Neuronal stem cell (in vitro differentiated cells): ENCODE measurements around the gene HFE.

ENCODE experiments used
- DNase-seq: peaks from one replicate; pipeline ENCODE4 v3.0.0-alpha.2; 2013; ENCODE audit warnings: low spot score
- H2AFZ ChIP-seq: one replicate; pipeline ENCODE4 v1.6.1; 2013; ENCODE audit warnings: mild to moderate bottlenecking, low read length, inconsistent platforms
- H2AK5ac ChIP-seq: 2 replicates; pipeline ENCODE4 v1.6.1; 2013; ENCODE audit warnings: low read depth, mild to moderate bottlenecking, inconsistent platforms, low read length, moderate library complexity, mixed read lengths
- H2BK120ac ChIP-seq: 2 replicates; pipeline ENCODE4 v1.6.1; 2013; ENCODE audit warnings: low read depth, mild to moderate bottlenecking, inconsistent platforms, low read length, moderate library complexity, mixed read lengths
- H2BK12ac ChIP-seq: one replicate; pipeline ENCODE4 v1.6.1; 2013; ENCODE audit warnings: low read length, inconsistent platforms
- H2BK15ac ChIP-seq: 2 replicates; pipeline ENCODE4 v1.6.1; 2013; ENCODE audit warnings: mild to moderate bottlenecking, low read length, inconsistent platforms, mixed read lengths
- H2BK5ac ChIP-seq: one replicate; pipeline ENCODE4 v1.6.1; 2013; ENCODE audit warnings: inconsistent platforms, mild to moderate bottlenecking, low read length, moderate library complexity
- H3K14ac ChIP-seq: one replicate; pipeline ENCODE4 v1.6.1; 2013; ENCODE audit warnings: low read length, inconsistent platforms
- H3K18ac ChIP-seq: 2 replicates; pipeline ENCODE4 v1.6.1; 2013; ENCODE audit warnings: low read length, inconsistent platforms
- H3K23ac ChIP-seq: 2 replicates; pipeline ENCODE4 v1.6.1; 2013; ENCODE audit warnings: low read depth, mild to moderate bottlenecking, mixed read lengths, low read length, inconsistent platforms; ENCODE audit not compliant: poor library complexity
- H3K27ac ChIP-seq: replicated peaks from 3 replicates; pipeline ENCODE4 v1.5.1; 2013; ENCODE audit warnings: low read length, inconsistent platforms
- H3K27me3 ChIP-seq, 3 experiments: 2 replicates each; pipeline ENCODE4 v1.6.1; 2013; ENCODE audit warnings: low read length in 3 of 3, mild to moderate bottlenecking in 2 of 3, inconsistent platforms in 1 of 3, low read depth in 1 of 3, mixed read lengths in 1 of 3, moderate library complexity in 1 of 3; ENCODE audit not compliant: control insufficient read depth in 3 of 3, insufficient read depth in 3 of 3
- H3K36me3 ChIP-seq, 2 donors: replicated peaks in 1 of 2; 2 replicates each; pipeline ENCODE4 v1.6.1; 2013; ENCODE audit warnings: low read length in 2 of 2; ENCODE audit not compliant: control insufficient read depth in 2 of 2, insufficient read depth in 2 of 2
- H3K4ac ChIP-seq: 2 replicates; pipeline ENCODE4 v1.6.1; 2013; ENCODE audit warnings: inconsistent platforms, mild to moderate bottlenecking, low read length, moderate library complexity
- H3K4me1 ChIP-seq, 2 donors: 1 replicate in 1 of 2; 2 replicates in 1 of 2; pipeline ENCODE4 v1.6.1; 2013; ENCODE audit warnings: low read length in 2 of 2, low read depth in 1 of 2; ENCODE audit not compliant: control insufficient read depth in 2 of 2, insufficient read depth in 1 of 2
- H3K4me2 ChIP-seq: one replicate; pipeline ENCODE4 v1.6.1; 2013; ENCODE audit warnings: mild to moderate bottlenecking, low read length, inconsistent platforms; ENCODE audit not compliant: insufficient read depth, poor library complexity, severe bottlenecking
- H3K4me3 ChIP-seq, 2 donors: 2 replicates each; pipeline ENCODE4 v1.5.1; 2013; ENCODE audit warnings: low read length in 2 of 2, mild to moderate bottlenecking in 2 of 2, inconsistent platforms in 1 of 2, moderate library complexity in 1 of 2
- H3K79me1 ChIP-seq: one replicate; pipeline ENCODE4 v1.6.1; 2013; ENCODE audit warnings: low read depth, mild to moderate bottlenecking, inconsistent platforms, low read length, moderate library complexity
- H3K9ac ChIP-seq: one replicate; pipeline ENCODE4 v1.6.1; 2013; ENCODE audit warnings: mild to moderate bottlenecking, low read depth, low read length, inconsistent platforms; ENCODE audit not compliant: poor library complexity
- H3K9me3 ChIP-seq, 2 donors: replicated peaks in 1 of 2; 2 replicates each; pipeline versions ENCODE3 to v1.6.1; 2013; ENCODE audit warnings: low read length in 2 of 2, mild to moderate bottlenecking in 2 of 2, inconsistent platforms in 1 of 2, low read depth in 1 of 2, mixed read lengths in 1 of 2, moderate library complexity in 1 of 2; ENCODE audit not compliant: control insufficient read depth in 2 of 2, insufficient read depth in 1 of 2
- H4K8ac ChIP-seq: one replicate; pipeline ENCODE4 v1.6.1; 2013; ENCODE audit warnings: low read depth, mild to moderate bottlenecking, inconsistent platforms, low read length, moderate library complexity
- H4K91ac ChIP-seq: one replicate; pipeline ENCODE4 v1.6.1; 2013; ENCODE audit warnings: low read length, low read depth, mild to moderate bottlenecking, inconsistent platforms; ENCODE audit not compliant: poor library complexity
- WGBS, 2 donors: extraction: QIAGEN DNeasy Blood & Tissue Kit; methylation state at CpG; one replicate each; pipeline ENCODE4 v1.1.7; 2013; ENCODE audit warnings: missing lambda C conversion rate in 2 of 2, mixed read lengths in 1 of 2; ENCODE audit not compliant: insufficient read length in 2 of 2, insufficient replicate concordance in 1 of 2; ENCODE audit errors: extremely low coverage in 2 of 2; 5-methylcytosine and 5-hydroxymethylcytosine counted together

The HFE gene

GRCh38 chr6:26109772-26110171 is 22.5 kb downstream of the HFE start:
- Histone ChIP-seq H2AK5ac (no peak overlapping the region), H2BK12ac (no peak overlapping the region), H3K4me1 (no peaks in the 10 kb centered on the region), H3K27ac (no peak overlapping the region), H3K79me1 (no peaks in the 10 kb centered on the region), H3K4me2 (no peak overlapping the region), H3K36me3 (no peaks in the 10 kb centered on the region), H2BK120ac (no peak overlapping the region), H3K4me3 (no peak overlapping the region), H3K14ac (no peak overlapping the region), H4K91ac (no peak overlapping the region), H3K9me3 (peaks cover 5 to 14% of the 10 kb centered on the region in 2 donors), H3K9ac (no peak overlapping the region), H3K18ac (no peak overlapping the region), H3K4ac (no peak overlapping the region), H3K27me3 (no peaks in the 10 kb centered on the region), H2BK15ac (no peak overlapping the region), H2AFZ (no peak overlapping the region), H4K8ac (no peak overlapping the region), H2BK5ac (no peak overlapping the region), H3K23ac (no peak overlapping the region)
- no CpG with 5 or more reads among the region's 6 CpGs for WGBS, 2 donors
- no peak for DNase-seq

GRCh38 chr6:26113570-26113969 is 26.3 kb downstream of the HFE start:
- H3K79me1 ChIP-seq, result no peaks in the 10 kb centered on the region
- H3K18ac ChIP-seq, result no peak overlapping the region
- no peaks in the 10 kb centered on the region for H3K9me3 ChIP-seq
- H3K36me3 ChIP-seq, result no peaks in the 10 kb centered on the region
- no peak overlapping the region for H3K23ac ChIP-seq
- no peak overlapping the region for H3K27ac ChIP-seq
- H3K4me2 ChIP-seq, result no peak overlapping the region
- DNase-seq, result no peak
- no peaks in the 10 kb centered on the region for H3K27me3 ChIP-seq
- no peak overlapping the region for H2AFZ ChIP-seq
- no peaks in the 10 kb centered on the region for H3K4me1 ChIP-seq
- no peak overlapping the region for H2BK5ac ChIP-seq
- no peak overlapping the region for H3K4me3 ChIP-seq
- no peak overlapping the region for H3K14ac ChIP-seq
- no peak overlapping the region for H2BK15ac ChIP-seq
- H2AK5ac ChIP-seq, result no peak overlapping the region
- H3K4ac ChIP-seq, result no peak overlapping the region
- no peak overlapping the region for H3K9ac ChIP-seq
- no peak overlapping the region for H2BK120ac ChIP-seq
- no peak overlapping the region for H4K91ac ChIP-seq
- no peak overlapping the region for H2BK12ac ChIP-seq
- no peak overlapping the region for H4K8ac ChIP-seq

GRCh38 chr6:26115226-26115625 is 28.0 kb downstream of the HFE start:
- no peak overlapping the region for H4K8ac ChIP-seq
- no peak overlapping the region for H2BK5ac ChIP-seq
- no peak overlapping the region for H2BK15ac ChIP-seq
- H3K27ac ChIP-seq, result no peak overlapping the region
- no peak overlapping the region for H2AFZ ChIP-seq
- no peaks in the 10 kb centered on the region for H3K36me3 ChIP-seq
- H3K4me2 ChIP-seq, result no peak overlapping the region
- H3K14ac ChIP-seq, result no peak overlapping the region
- no peak overlapping the region for H4K91ac ChIP-seq
- no CpG with 5 or more reads among the region's 5 CpGs for WGBS, 2 donors
- H2AK5ac ChIP-seq, result no peak overlapping the region
- no peak overlapping the region for H3K9ac ChIP-seq
- H2BK120ac ChIP-seq, result no peak overlapping the region
- no peak overlapping the region for H3K23ac ChIP-seq
- H3K18ac ChIP-seq, result no peak overlapping the region
- no peaks in the 10 kb centered on the region for H3K79me1 ChIP-seq
- H3K4me3 ChIP-seq, result no peak overlapping the region
- no peak overlapping the region for H2BK12ac ChIP-seq
- DNase-seq, result no peak
- no peaks in the 10 kb centered on the region for H3K4me1 ChIP-seq
- no peaks in the 10 kb centered on the region for H3K9me3 ChIP-seq
- H3K4ac ChIP-seq, result no peak overlapping the region
- no peaks in the 10 kb centered on the region for H3K27me3 ChIP-seq

- H3K4me3 ChIP-seq, result no peak overlapping the region
- H3K4me2 ChIP-seq, result no peak overlapping the region
- H4K8ac ChIP-seq, result no peak overlapping the region
- H2BK15ac ChIP-seq, result no peak overlapping the region
- H2AFZ ChIP-seq, result no peak overlapping the region
- H3K79me1 ChIP-seq, result no peaks in the 10 kb centered on the region
- H3K23ac ChIP-seq, result no peak overlapping the region
- no peaks in the 10 kb centered on the region for H3K36me3 ChIP-seq
- no peak overlapping the region for H4K91ac ChIP-seq
- no peak for DNase-seq
- H2AK5ac ChIP-seq, result no peak overlapping the region
- no peak overlapping the region for H3K18ac ChIP-seq
- no peak overlapping the region for H3K27ac ChIP-seq
- no peak overlapping the region for H2BK12ac ChIP-seq
- no peak overlapping the region for H3K9ac ChIP-seq
- H2BK120ac ChIP-seq, result no peak overlapping the region
- H3K14ac ChIP-seq, result no peak overlapping the region
- H3K27me3 ChIP-seq, result no peaks in the 10 kb centered on the region
- no peaks in the 10 kb centered on the region for H3K4me1 ChIP-seq
- H3K4ac ChIP-seq, result no peak overlapping the region
- H3K9me3 ChIP-seq, result no peaks in the 10 kb centered on the region
- WGBS, 2 donors, result no CpG with 5 or more reads among the region's 4 CpGs
- no peak overlapping the region for H2BK5ac ChIP-seq
Observed at GRCh38 chr6:26116267-26116666, 29.0 kb downstream of the HFE start.
